Epidermal melanocyte (primary cell): Measurements from ENCODE around the gene MYB.
A peak's percentile ranks its signal among the peaks of the same experiment; 100 is the strongest.

Experiments used
- DNase-seq: peaks from one replicate; pipeline ENCODE4 v3.0.0; 2011; ENCODE audit warnings: low spot score; ENCODE audit not compliant: insufficient read length

The MYB gene

DNA sequence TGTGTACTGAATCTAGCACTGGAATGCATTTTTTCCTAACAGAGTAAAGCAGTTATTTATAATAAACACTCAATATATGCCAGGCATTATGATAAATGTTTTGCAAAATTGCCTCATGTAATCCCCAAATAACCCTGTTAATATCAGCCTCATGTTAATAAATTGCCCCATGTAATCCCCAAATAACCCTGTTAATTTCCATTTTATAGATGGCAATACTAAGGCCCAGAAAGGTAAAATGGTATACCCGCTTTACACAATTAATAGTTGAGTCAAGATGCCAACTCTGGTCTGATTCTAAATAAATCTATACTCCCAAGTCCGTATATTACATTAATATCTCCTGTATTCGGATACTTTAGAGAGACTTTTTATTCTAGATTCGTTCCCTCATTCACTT, 6.3 kb downstream of the MYB start:
- DNase-seq, result no peak

- no peak for DNase-seq
These were observed 7.6 kb downstream of the MYB start for GRCh38 chr6:135188718-135189117.

GRCh38 chr6:135189344-135189743, 8.2 kb downstream of the MYB start:
- DNase-seq, result no peak

DNA sequence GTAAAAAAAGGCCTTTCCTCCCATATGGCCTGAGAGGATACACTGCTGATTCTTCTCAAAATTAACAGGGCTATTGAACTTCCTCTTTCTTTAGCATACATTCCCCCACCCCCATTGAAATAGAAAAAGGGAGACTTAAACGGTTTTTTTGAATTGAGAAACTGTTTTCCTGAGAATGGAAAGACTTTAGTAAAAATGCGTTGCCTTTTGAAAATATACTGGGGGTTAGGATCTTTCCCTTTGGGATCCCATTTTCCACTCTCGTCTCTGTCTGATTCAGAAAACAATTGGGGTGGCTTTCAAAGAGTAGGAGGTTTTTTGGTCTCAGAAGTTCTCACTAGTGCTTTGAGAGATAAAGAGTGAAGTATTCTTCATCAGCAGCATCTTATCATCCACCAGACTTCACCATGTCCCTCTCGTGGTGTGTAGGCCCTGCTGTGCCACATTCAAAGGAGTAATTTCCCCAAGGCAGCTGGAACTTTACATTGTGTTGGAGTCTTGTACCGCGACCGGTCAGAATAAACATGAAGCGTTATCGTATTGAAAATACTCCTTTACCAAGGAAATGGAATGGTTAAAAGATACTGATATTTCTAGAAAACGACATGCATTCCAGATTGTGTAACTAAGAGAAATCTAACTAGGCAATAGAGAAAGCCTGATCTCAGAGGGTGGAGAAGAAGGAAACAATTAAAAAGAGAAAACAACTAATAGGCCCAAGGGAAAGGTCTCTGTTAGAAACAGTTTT, 10.6 kb downstream of the MYB start:
- DNase-seq, result no peak

DNA sequence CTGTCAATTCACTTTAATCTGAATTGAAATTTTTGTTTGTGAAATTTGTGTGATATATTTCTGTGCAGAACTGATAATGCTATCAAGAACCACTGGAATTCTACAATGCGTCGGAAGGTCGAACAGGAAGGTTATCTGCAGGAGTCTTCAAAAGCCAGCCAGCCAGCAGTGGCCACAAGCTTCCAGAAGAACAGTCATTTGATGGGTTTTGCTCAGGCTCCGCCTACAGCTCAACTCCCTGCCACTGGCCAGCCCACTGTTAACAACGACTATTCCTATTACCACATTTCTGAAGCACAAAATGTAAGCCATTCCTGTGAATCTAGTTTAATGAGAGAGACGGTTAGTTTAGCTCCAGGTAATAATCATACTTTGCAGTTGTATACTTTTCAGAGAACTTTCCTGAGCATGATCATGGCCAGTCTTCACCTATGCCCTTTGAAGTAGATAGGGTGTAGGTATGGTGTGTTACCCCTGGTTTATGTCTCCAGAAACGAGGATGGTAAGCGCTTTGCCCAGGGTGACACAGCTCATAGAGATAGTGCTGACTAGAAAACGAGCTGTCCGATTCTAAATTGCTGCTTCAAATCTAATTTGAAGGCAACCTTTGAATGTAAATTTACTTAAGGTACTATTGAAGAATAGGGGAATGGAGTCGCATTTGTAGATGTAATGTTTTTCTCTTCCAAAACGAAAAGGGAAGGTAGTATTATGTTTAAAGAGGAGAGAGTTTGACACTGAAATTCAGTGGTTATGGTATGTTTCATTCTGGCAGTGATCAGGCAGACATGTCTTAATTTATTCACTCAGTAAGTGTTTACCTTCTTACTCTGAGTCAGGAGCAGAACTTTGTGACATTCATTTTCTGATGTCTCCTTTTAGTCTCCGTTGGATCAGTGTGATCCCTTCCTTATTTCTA, 11.4 kb downstream of the MYB start:
- DNase-seq, result no peak

- DNase-seq, result no peak
These were observed 12.1 kb downstream of the MYB start for GRCh38 chr6:135193221-135193620.

- no peak for DNase-seq
These were observed 13.9 kb downstream of the MYB start for GRCh38 chr6:135195041-135195440.

GRCh38 chr6:135195522-135195921, 14.4 kb downstream of the MYB start:
- no peak for DNase-seq

DNA sequence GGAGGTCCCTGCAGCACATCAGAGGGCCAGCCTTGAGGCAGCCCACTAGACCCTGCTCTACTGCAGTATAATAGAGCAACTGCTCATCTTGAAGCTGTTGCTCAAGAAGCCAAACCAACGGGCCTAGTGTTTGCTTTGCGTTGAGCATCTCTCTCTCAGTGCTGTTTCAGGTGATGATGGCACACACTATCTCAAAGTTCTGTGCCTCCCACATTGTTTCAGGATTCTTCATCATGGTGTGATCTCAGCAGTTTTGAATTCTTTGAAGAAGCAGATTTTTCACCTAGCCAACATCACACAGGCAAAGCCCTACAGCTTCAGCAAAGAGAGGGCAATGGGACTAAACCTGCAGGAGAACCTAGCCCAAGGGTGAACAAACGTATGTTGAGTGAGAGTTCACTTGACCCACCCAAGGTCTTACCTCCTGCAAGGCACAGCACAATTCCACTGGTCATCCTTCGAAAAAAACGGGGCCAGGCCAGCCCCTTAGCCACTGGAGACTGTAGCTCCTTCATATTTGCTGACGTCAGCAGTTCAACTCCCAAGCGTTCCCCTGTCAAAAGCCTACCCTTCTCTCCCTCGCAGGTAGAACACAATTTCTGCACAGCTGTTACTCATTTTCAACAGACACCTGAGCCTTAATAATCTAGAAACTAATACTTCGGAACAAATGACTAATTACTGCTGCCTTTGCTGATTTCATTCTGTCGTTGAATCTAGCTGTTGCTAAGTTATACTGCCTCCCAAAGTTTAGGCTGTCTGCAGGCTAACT, 15.8 kb downstream of the MYB start:
- no peak for DNase-seq

GRCh38 chr6:135202836-135203235, 21.7 kb downstream of the MYB start:
- DNase-seq, result no peak

DNA sequence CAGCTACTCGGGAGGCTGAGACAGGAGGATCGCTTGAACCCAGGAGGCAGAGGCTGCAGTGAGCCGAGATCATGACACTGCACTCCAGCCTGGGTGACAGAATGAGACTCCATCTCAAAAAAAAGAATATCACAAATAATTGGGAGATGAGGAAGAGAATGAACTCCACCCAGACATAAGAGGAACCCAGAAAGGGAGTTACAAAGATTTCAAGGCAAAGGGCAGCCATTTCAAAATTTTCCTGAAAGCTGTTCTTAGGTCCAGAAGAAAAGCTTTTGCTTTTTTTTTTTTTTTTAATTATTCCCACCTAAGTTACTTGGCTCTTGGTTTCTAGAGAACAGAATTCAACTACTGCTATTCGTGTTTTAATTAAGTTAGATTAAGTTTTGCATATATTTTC, 23.8 kb downstream of the MYB start:
- DNase-seq, result no peak

- no peak for DNase-seq
These were observed 28.7 kb downstream of the MYB start for GRCh38 chr6:135209803-135210202.

- DNase-seq, result no peak
These were observed 29.7 kb downstream of the MYB start for GRCh38 chr6:135210632-135211305.

DNA sequence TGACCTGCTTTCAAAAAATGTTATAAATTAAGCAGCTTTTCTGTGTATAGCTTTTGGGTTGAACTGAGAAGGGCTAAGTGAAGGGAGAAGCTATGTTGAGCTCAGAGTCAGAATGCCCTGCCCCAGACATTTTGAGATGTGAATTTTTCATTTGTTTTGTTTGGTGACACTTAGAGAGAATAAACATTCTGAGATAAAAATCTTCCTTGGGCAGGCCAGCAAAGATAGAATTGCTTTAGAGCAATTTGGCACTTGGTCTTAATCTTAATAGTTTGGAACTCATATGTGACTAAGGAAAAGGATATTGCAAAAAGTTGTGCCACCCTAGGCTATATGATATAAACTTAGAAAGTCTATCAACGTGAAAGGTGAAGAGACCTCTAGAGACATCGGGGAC, 30.2 kb downstream of the MYB start:
- DNase-seq, result no peak

GRCh38 chr6:135212020-135212806, 31.1 kb downstream of the MYB start:
- peak; percentile 49 for DNase-seq

DNA sequence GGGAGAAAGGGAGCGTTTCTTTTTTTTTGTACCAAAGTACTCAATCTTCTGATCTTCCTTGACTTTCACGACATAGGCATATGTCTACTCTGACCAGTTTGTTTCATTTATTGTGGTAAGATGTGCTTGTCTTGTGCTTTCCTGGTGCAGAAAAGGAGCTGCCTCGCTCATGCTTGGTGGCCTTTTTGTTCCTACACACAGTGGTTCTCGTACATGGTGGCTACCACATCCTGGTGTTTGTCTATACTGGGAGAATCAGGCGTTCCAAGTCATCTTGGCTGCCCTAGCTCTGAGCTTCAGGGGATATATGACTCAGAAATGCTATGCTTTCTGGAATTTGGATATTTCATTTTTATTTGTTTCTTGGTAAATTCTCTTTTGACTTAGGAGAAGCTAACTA, 31.8 kb downstream of the MYB start:
- DNase-seq, result no peak

DNA sequence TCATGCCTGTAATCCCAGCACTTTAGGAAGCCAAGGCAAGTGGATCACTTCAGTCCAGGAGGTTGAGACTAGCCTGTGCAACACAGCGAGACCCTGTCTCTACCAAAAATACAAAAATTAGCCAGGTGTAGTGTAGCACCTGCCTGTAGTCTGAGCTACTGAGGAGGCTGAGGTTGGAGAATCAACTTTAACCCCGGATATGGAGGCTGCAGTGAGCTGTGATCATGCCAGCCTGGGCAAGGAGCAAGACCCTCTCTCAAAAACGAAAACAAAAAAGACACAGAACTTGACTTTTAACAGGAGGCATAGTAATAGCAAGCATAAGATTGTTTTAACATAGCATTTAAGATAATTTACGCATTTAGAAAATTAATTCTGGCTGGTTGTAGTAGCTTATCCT, 32.5 kb downstream of the MYB start:
- DNase-seq, result no peak

- DNase-seq, result no peak
These were observed 34.1 kb downstream of the MYB start for GRCh38 chr6:135215160-135215559.

DNA sequence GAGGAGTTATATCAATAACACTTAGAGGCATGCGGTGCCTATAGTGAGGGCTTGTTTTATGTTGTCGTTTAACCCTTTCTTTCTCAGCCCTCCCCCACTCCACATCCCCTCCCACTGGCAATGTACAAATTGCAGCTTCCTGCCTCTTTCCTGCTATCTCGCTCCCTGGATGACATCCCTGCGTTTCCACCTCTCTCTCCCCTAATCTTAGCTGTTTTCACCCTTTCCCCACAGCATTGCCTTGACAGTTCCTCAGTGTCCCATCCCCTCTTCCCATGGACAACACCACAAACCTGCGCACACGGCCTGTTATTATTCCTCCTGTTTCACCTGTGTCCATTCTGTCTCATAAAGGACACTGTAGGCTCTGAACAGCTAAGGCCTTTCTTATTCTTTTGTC, 34.5 kb downstream of the MYB start:
- DNase-seq, result no peak

DNA sequence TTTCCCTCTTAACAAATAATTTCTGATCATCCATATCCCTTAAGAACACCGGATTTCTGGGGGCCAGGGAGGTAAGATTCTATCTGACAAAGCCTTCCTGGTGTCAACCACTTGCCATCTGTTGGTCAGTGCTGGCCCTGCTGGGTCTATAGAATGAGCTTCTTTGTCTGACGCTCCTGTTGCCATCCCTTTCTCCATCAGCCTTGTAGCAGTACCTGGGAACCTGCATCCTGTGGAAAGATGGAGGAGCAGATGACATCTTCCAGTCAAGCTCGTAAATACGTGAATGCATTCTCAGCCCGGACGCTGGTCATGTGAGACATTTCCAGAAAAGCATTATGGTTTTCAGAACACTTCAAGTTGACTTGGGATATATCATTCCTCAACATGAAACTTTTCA, 36.6 kb downstream of the MYB start:
- DNase-seq, result no peak

- DNase-seq, result no peak
These were observed 38.2 kb downstream of the MYB start for GRCh38 chr6:135219346-135219745.
